Stimulated activated CD8-positive, alpha-beta memory T cell treated with anti-CD3 and anti-CD28 coated beads, Interleukin-12 subunit alpha, Interleukin-12 subunit beta, amount 100 ng/mL, for 4 hours (primary cell): ENCODE results near the gene SMARCB1.
A peak's percentile ranks its signal among the peaks of the same experiment; 100 is the strongest.

ENCODE experiments used
- DNase-seq: peaks from one replicate; pipeline ENCODE4 v3.0.0-alpha.2; 2020; ENCODE audit warnings: low read depth

Gene SMARCB1

GRCh38 chr22:23786752-23787599 lies at the start of gene SMARCB1:
TSS of gene SMARCB1 (plus strand) at chr22:23786966. CDS start at chr22:23787170, 204 bp downstream.
- peak; percentile 82 for DNase-seq

GRCh38 chr22:23737696-23738095 lies 49.1 kb upstream of the SMARCB1 start:
- no peak for DNase-seq

- DNase-seq, result no peak
Measured at GRCh38 chr22:23742505-23743264, 44.1 kb upstream of the SMARCB1 start.

- no peak for DNase-seq
Measured at GRCh38 chr22:23743303-23743705, 43.5 kb upstream of the SMARCB1 start.

- DNase-seq, result no peak
Measured at GRCh38 chr22:23744001-23744400, 42.8 kb upstream of the SMARCB1 start.

GRCh38 chr22:23744485-23744884 lies 42.3 kb upstream of the SMARCB1 start:
- DNase-seq, result no peak

- no peak for DNase-seq
Measured at GRCh38 chr22:23745791-23746190, 41.0 kb upstream of the SMARCB1 start.

GRCh38 chr22:23749841-23750301 lies 36.9 kb upstream of the SMARCB1 start:
- no peak for DNase-seq

GRCh38 chr22:23750367-23750713 lies 36.4 kb upstream of the SMARCB1 start:
- no peak for DNase-seq

GRCh38 chr22:23750714-23751440 lies 35.9 kb upstream of the SMARCB1 start, which contains the start of gene ZNF70:
TSS of gene ZNF70 (minus strand) at chr22:23751112. CDS start at chr22:23745140, 5,972 bp downstream.
- peak; percentile 80 for DNase-seq

GRCh38 chr22:23751441-23751996 lies 35.2 kb upstream of the SMARCB1 start:
- no peak for DNase-seq

GRCh38 chr22:23752090-23752691 lies 34.6 kb upstream of the SMARCB1 start:
- DNase-seq, result no peak

GRCh38 chr22:23752750-23753149 lies 34.0 kb upstream of the SMARCB1 start:
- DNase-seq, result no peak

GRCh38 chr22:23753385-23753784 lies 33.4 kb upstream of the SMARCB1 start:
- no peak for DNase-seq

GRCh38 chr22:23754220-23754919 lies 32.4 kb upstream of the SMARCB1 start, which contains the start of gene VPREB3:
TSS of gene VPREB3 (minus strand) at chr22:23754425. CDS start at chr22:23754363, 62 bp downstream.
- DNase-seq, result no peak

GRCh38 chr22:23754980-23755636 lies 31.7 kb upstream of the SMARCB1 start:
- no peak for DNase-seq

- DNase-seq, result no peak
Measured at GRCh38 chr22:23755711-23756110, 31.1 kb upstream of the SMARCB1 start.

- no peak for DNase-seq
Measured at GRCh38 chr22:23756891-23757290, 29.9 kb upstream of the SMARCB1 start.

- no peak for DNase-seq
Measured at GRCh38 chr22:23759566-23759965, 27.2 kb upstream of the SMARCB1 start.

- DNase-seq, result no peak
Measured at GRCh38 chr22:23760056-23760455, 26.7 kb upstream of the SMARCB1 start.
